GM19438 (cell line): ENCODE results near the gene DKK1.
"Not testable (repeated sequence)": the region's sequence is repeated elsewhere in the genome, so short reads cannot be mapped to it uniquely, and the experiment has no call there.

ENCODE experiments used
- ATAC-seq: cut with Tn5 transposase; IDR thresholded peaks from one replicate; pipeline ENCODE4 v1.9.1; 2021; ENCODE audit warnings: low read depth; ENCODE audit not compliant: unreplicated experiment

The DKK1 gene

GRCh38 chr10:52365547-52366432 is 51.7 kb downstream of the DKK1 start:
- ATAC-seq = not testable (repeated sequence)
